Measurements from ENCODE around the gene C12orf60.

The C12orf60 gene

GRCh38 chr12:14834509-14834908 lies 31.0 kb downstream of the C12orf60 start:
- peak in 1 of 2 donors; percentile 59 for DNase-seq (ENCODE audit: low read depth in 2 of 2)
- no peak overlapping the region for H3K4me3 ChIP-seq (replicated peaks in 1 of 2; ENCODE audit: low read depth in 2 of 2, low read length in 2 of 2)
- no peak for TF ChIP-seq CTCF (IDR thresholded peaks at IDR 0.05; ENCODE audit: low read depth, low read length)

GRCh38 chr12:14836336-14837210 lies 33.1 kb downstream of the C12orf60 start:
- H3K4me3 ChIP-seq (replicated peaks in 1 of 2; ENCODE audit: low read depth in 2 of 2, low read length in 2 of 2) = peak overlapping the region in 1 of 2 donors; percentile 22
- TF ChIP-seq CTCF (IDR thresholded peaks at IDR 0.05; ENCODE audit: low read depth, low read length) = no peak
- DNase-seq (ENCODE audit: low read depth in 2 of 2) = peak; percentile 85 to 96

- TF ChIP-seq CTCF (IDR thresholded peaks at IDR 0.05; ENCODE audit: low read depth, low read length) = no peak
- H3K4me3 ChIP-seq (replicated peaks in 1 of 2; ENCODE audit: low read depth in 2 of 2, low read length in 2 of 2) = no peak overlapping the region
- DNase-seq (ENCODE audit: low read depth in 2 of 2) = no peak
Observed at GRCh38 chr12:14839262-14839661, 35.8 kb downstream of the C12orf60 start.

- no peak for TF ChIP-seq CTCF (IDR thresholded peaks at IDR 0.05; ENCODE audit: low read depth, low read length)
- DNase-seq (ENCODE audit: low read depth in 2 of 2) = no peak
- no peak overlapping the region for H3K4me3 ChIP-seq (replicated peaks in 1 of 2; ENCODE audit: low read depth in 2 of 2, low read length in 2 of 2)
Observed at GRCh38 chr12:14840616-14841015, 37.1 kb downstream of the C12orf60 start.

GRCh38 chr12:14841761-14842160 lies 38.3 kb downstream of the C12orf60 start:
- H3K4me3 ChIP-seq (replicated peaks in 1 of 2; ENCODE audit: low read depth in 2 of 2, low read length in 2 of 2) = peak overlapping the region in 1 of 2 donors; percentile 24
- DNase-seq (ENCODE audit: low read depth in 2 of 2) = peak; percentile 81 to 92
- TF ChIP-seq CTCF (IDR thresholded peaks at IDR 0.05; ENCODE audit: low read depth, low read length) = no peak

GRCh38 chr12:14842315-14842714 lies 38.8 kb downstream of the C12orf60 start:
- no peak for TF ChIP-seq CTCF (IDR thresholded peaks at IDR 0.05; ENCODE audit: low read depth, low read length)
- H3K4me3 ChIP-seq (replicated peaks in 1 of 2; ENCODE audit: low read depth in 2 of 2, low read length in 2 of 2) = peak overlapping the region in 1 of 2 donors; percentile 24
- no peak for DNase-seq (ENCODE audit: low read depth in 2 of 2)

Data from cardiac fibroblast (primary cell).